Measurements from ENCODE around the gene FPR3.

The FPR3 gene

DNA sequence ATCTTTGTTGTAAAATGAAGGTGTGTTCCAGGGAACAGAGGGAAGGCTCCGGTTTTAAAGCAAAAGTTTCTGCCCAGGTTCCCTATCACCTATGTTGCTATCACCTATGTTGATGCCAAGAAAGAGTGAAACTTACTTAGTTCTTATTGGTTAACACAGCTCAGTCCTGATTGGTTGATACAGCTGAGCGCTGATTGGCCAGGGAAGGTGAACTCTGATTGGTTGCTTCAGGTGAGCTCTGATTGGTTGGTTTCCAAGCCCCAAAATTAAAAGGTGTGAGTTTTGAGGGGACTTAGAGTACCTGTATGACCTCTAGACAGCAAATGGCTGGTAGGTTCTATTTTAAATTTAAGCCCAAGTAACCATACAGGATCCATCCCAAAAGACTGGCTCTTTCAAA, 42.2 kb downstream of the FPR3 start:
- TF ChIP-seq, protein P1, sequence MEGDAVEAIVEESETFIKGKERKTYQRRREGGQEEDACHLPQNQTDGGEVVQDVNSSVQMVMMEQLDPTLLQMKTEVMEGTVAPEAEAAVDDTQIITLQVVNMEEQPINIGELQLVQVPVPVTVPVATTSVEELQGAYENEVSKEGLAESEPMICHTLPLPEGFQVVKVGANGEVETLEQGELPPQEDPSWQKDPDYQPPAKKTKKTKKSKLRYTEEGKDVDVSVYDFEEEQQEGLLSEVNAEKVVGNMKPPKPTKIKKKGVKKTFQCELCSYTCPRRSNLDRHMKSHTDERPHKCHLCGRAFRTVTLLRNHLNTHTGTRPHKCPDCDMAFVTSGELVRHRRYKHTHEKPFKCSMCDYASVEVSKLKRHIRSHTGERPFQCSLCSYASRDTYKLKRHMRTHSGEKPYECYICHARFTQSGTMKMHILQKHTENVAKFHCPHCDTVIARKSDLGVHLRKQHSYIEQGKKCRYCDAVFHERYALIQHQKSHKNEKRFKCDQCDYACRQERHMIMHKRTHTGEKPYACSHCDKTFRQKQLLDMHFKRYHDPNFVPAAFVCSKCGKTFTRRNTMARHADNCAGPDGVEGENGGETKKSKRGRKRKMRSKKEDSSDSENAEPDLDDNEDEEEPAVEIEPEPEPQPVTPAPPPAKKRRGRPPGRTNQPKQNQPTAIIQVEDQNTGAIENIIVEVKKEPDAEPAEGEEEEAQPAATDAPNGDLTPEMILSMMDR (IDR thresholded peaks at IDR 0.05) = no peak
- Histone ChIP-seq H3K27me3 (no peaks in the 10 kb centered on the region), H3K4me3 (ENCODE audit: low read depth in 1 of 2, low read length in 1 of 2) (no peak overlapping the region), H3K4me1 (ENCODE audit: control insufficient read depth in 1 of 2, insufficient read depth in 1 of 2, low read depth in 1 of 2, low read length in 1 of 2) (no peaks in the 10 kb centered on the region), H3K36me3 (no peaks in the 10 kb centered on the region), H3K9me3 (peaks cover 4% of the 10 kb centered on the region), H3K27ac (no peak overlapping the region)

DNA sequence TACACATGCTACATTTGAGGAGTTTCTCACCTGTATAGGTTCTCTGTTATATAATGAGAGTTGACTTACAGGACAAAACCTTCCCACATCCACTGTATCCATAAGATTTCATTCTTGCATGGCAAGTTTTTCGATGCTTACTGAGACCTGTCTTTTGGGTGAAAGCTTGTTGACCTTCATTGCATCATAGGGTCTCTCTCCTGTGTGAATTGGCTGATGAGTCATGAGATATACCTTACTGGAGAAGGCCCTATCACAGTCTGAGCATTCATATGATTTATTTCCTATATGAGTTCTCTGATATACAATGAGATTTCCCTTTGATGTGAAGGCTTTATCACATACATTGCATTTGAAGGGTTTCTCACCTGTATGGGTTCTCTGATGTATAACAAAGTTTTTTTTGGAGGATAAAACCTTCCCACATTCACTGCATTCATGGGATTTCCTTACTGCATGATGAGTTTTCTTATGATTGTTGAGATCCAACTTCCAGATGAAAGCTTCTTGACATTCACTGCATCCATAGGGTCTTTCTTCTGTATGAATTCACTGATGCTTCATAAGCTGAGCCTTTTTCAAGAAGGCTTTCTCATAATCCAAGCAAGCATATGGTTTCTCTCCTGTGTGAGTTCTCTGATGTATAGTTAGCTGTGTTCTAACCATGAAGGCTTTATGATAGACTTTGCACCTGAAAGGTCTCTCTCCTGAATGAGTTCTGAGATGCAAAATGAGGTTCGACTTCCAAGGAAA, 67.1 kb downstream of the FPR3 start:
- no peaks in the 10 kb centered on the region for H3K36me3 ChIP-seq
- H3K4me1 ChIP-seq (ENCODE audit: control insufficient read depth in 1 of 2, insufficient read depth in 1 of 2, low read depth in 1 of 2, low read length in 1 of 2) = no peaks in the 10 kb centered on the region
- TF ChIP-seq, protein P1 (IDR thresholded peaks at IDR 0.05) = no peak
- H3K4me3 ChIP-seq (ENCODE audit: low read depth in 1 of 2, low read length in 1 of 2) = no peak overlapping the region
- H3K27me3 ChIP-seq = no peaks in the 10 kb centered on the region
- peaks cover 52% of the 10 kb centered on the region for H3K9me3 ChIP-seq
- H3K27ac ChIP-seq = no peak overlapping the region

DNA sequence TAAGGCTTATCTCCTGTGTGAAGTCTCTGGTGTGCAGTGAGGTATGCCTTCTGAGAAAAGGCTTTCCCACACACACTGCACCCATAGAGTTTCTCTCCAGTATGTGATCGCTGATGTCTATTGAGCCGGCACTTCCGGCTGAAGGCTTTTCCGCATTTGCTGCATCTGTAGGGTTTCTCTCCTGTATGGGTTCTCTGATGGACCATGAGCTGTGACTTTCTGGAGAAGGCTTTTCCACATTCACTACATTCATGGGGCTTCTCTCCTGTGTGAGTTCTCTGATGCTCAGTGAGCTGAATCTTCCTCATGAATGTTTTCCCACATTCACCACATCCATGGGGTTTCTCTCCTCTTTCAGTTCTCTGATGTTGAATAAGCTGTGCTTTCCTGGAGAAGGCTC, 78.1 kb downstream of the FPR3 start:
- TF ChIP-seq, protein P1 (IDR thresholded peaks at IDR 0.05) = no peak
- Histone ChIP-seq H3K4me1 (ENCODE audit: control insufficient read depth in 1 of 2, insufficient read depth in 1 of 2, low read depth in 1 of 2, low read length in 1 of 2) (no peaks in the 10 kb centered on the region), H3K27me3 (no peaks in the 10 kb centered on the region), H3K36me3 (peaks cover 22% of the 10 kb centered on the region), H3K4me3 (ENCODE audit: low read depth in 1 of 2, low read length in 1 of 2) (no peak overlapping the region), H3K9me3 (peaks cover 23% of the 10 kb centered on the region), H3K27ac (no peak overlapping the region)

Data from neutrophil (primary cell).